OCI-LY3 (cell line): ENCODE data around the gene NUP188.

Experiments
- CTCF ChIP-seq: fragments of 200-600, 300-600 bp; sonication (generic); IDR thresholded peaks from 2 replicates; pipeline ENCODE4 v1.5.1; 2014; ENCODE audit warnings: antibody characterized with exemption, low read length, low read depth
- EZH2phosphoT487 ChIP-seq: fragments of 200-600 bp; shearing (Covaris generic); IDR thresholded peaks from 2 replicates; pipeline ENCODE4 v1.6.1; 2018; ENCODE audit warnings: antibody characterized with exemption, mixed run types, low read depth

- no peak for TF ChIP-seq EZH2phosphoT487
- TF ChIP-seq CTCF, result no peak
Observed at GRCh38 chr9:129007035-129007765, 59.7 kb downstream of the NUP188 start.
